Measurements from ENCODE around the gene HID1. TPM values are rescaled to one million over a fixed set of nuclear protein-coding genes. Genes with fewer than 3 reads are reported as not detected.

The HID1 gene
- total and polyA plus RNA-seq, 2 donors from 2014 or later, result 13.6 to 32.6 TPM

GRCh38 chr17:75012096-75012345 lies 39.5 kb upstream of the HID1 start:
- Histone ChIP-seq H3K27me3 (ENCODE audit: control insufficient read depth, insufficient read depth, low read length) (no peaks in the 10 kb centered on the region), H3K4me3 (ENCODE audit: low read length in 3 of 3) (peak overlapping the region; percentile 87 to 92 (median 91)), H3K27ac (ENCODE audit: low read depth in 2 of 2, low read length in 2 of 2) (peak overlapping the region; percentile 66 to 76), H3K36me3 (ENCODE audit: control insufficient read depth in 2 of 3, insufficient read depth in 3 of 3, low read length in 3 of 3) (peaks cover 0 to 5% (median 4%) of the 10 kb centered on the region in 3 donors), H3K9ac (ENCODE audit: low read length in 3 of 3) (peak overlapping the region; percentile 33 to 82 (median 45)), H3K4me1 (ENCODE audit: control insufficient read depth in 2 of 3, insufficient read depth in 2 of 3, low read depth in 1 of 3, low read length in 3 of 3) (peaks cover 4 to 16% (median 9%) of the 10 kb centered on the region in 3 donors), H3K9me3 (ENCODE audit: control insufficient read depth in 2 of 3, insufficient read depth in 1 of 3, low read length in 3 of 3) (no peaks in the 10 kb centered on the region)
- TF ChIP-seq CTCF (IDR thresholded peaks at IDR 0.05; ENCODE audit: borderline replicate concordance, extremely low read depth, insufficient read depth), result no peak
- FAIRE-seq, result no peak
- no peak for DNase-seq
- intact Hi-C loops (cut with DNase I), result no loop called here

DNA sequence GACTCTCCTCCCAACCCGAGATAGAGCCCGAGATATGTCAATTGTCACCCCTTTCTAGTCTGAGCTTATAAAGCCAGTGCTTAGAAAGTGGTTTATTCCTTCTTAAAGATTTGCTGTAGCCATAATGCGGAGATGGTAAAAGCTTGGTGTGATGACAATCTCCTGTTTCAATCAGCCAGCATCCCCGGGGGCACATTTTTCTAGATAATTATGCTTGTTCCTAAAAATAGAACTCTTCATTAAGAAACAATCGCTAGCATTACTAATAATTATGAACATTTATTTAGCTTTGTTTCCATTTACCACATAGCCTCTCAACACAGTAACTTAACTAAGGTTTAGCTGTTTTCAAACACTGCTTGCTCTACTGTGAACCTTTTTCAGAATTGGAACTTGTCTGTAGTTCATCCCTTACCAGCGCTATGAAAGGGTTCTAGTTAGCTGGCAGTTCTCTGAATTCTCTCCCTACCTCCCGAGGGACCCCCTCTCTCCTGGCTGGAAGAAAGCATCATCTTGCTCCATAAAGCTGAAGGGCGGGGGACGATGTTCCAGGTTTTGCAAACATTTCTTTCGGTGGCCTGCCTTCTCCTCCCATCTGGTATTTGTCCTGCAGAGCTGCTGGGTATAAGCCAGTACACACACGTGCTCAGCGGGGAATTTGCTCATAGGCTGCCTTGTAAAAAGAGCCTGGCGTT lies 39.0 kb upstream of the HID1 start:
- H3K36me3 ChIP-seq (ENCODE audit: control insufficient read depth in 2 of 3, insufficient read depth in 3 of 3, low read length in 3 of 3), result peaks cover 0 to 3% (median 1%) of the 10 kb centered on the region in 3 donors
- no peaks in the 10 kb centered on the region for H3K9me3 ChIP-seq (ENCODE audit: control insufficient read depth in 2 of 3, insufficient read depth in 1 of 3, low read length in 3 of 3)
- H3K9ac ChIP-seq (ENCODE audit: low read length in 3 of 3), result peak overlapping the region in 2 of 3 donors; percentile 33 to 82
- DNase-seq, result peak; percentile 54 to 88 (median 67)
- peak overlapping the region in 2 of 3 donors; percentile 87 to 91 for H3K4me3 ChIP-seq (ENCODE audit: low read length in 3 of 3)
- no peak for FAIRE-seq
- peak overlapping the region; percentile 66 to 76 for H3K27ac ChIP-seq (ENCODE audit: low read depth in 2 of 2, low read length in 2 of 2)
- peaks cover 4 to 16% (median 9%) of the 10 kb centered on the region in 3 donors for H3K4me1 ChIP-seq (ENCODE audit: control insufficient read depth in 2 of 3, insufficient read depth in 2 of 3, low read depth in 1 of 3, low read length in 3 of 3)
- no peaks in the 10 kb centered on the region for H3K27me3 ChIP-seq (ENCODE audit: control insufficient read depth, insufficient read depth, low read length)
- no peak for TF ChIP-seq CTCF (IDR thresholded peaks at IDR 0.05; ENCODE audit: borderline replicate concordance, extremely low read depth, insufficient read depth)
- intact Hi-C loops (cut with DNase I), result no loop called here

DNA sequence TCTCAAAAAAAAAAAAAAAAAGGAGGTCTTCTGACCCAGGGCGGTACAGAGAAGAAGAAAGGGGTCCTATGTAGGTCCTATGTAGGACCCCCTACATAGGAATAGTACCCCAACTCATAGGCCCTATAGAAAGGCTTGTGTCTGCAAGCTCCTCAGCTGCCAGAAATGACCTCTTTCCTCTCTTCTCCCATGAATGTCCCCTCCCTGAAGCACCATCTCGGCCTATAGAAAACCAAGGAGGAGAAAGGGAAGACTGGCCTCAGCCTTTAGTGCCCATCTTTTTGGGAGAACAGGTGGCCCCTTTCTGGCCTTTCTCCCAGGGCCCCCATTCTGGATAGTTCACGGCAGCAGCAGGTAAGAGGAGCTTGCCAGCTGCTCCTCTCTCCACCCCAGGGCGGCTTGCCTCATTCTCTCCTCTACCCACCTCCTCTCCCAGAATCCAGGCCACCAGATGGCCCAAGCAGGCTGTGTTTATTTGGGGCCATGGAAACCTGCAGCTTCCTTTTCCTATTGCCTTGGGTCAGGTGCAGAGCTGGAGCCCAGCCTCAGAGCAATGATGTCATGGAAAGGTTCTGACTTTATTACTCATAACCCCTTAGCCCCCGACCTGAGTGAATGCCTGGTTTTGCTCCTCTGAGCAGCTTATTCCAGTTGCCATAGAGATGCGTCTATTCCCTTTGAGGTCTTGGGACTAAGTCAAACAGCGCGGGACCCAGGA lies 38.3 kb upstream of the HID1 start:
- TF ChIP-seq CTCF (IDR thresholded peaks at IDR 0.05; ENCODE audit: borderline replicate concordance, extremely low read depth, insufficient read depth), result no peak
- H3K4me1 ChIP-seq (ENCODE audit: control insufficient read depth in 2 of 3, insufficient read depth in 2 of 3, low read depth in 1 of 3, low read length in 3 of 3), result peaks cover 4 to 16% (median 9%) of the 10 kb centered on the region in 3 donors
- no peaks in the 10 kb centered on the region for H3K27me3 ChIP-seq (ENCODE audit: control insufficient read depth, insufficient read depth, low read length)
- no peak overlapping the region for H3K4me3 ChIP-seq (ENCODE audit: low read length in 3 of 3)
- peak overlapping the region in 1 of 3 donors; percentile 82 for H3K9ac ChIP-seq (ENCODE audit: low read length in 3 of 3)
- intact Hi-C loops (cut with DNase I), result no loop called here
- FAIRE-seq (no peak), DNase-seq (peak; percentile 55 to 80 (median 74))
- H3K9me3 ChIP-seq (ENCODE audit: control insufficient read depth in 2 of 3, insufficient read depth in 1 of 3, low read length in 3 of 3), result no peaks in the 10 kb centered on the region
- H3K36me3 ChIP-seq (ENCODE audit: control insufficient read depth in 2 of 3, insufficient read depth in 3 of 3, low read length in 3 of 3), result no peaks in the 10 kb centered on the region
- H3K27ac ChIP-seq (ENCODE audit: low read depth in 2 of 2, low read length in 2 of 2), result no peak overlapping the region

Measured in kidney (tissue), 14 donors.